NCI-H2081 treated with DMSO at 0.1 percent for 48 hours (cell line): ENCODE measurements around the gene PDE9A.

Source experiments
- DNase-seq: peaks from one replicate; lab custom pipeline; 2025; lab: John Stamatoyannopoulos, UW

The PDE9A gene

DNA sequence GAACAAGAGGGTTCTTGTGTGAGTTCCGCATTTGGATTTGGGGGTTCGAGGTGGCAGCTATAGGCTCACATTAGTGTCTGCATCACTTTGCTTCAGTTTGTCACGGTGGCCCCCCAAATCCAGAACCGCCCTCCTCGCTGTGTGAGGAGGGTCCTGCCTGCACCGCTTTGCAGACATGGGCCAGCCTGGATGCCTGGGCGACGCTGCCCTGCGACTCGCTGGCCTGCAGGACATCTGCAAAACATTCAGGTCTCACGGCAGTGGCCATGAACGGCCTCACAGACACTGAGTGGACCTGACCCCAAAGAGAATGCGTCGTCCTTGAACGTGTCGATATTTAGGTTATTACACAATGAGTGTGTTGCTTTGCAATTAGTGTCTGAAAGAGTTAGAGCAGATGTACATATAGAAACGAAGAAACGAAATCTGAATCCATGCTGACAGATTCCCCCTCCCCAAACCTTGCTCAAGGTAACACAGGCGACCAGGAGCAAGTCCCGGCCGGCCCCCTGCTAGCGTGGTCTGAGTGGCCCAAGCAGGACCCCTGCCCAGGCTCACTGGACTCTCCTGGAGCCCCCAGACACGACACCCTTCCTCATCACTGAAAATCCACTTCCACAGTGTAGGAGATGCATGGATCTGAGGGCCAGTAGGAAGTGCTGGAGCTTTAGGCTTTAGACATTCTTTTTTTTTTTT lies 20.4 kb downstream of the PDE9A start:
- no peak for DNase-seq

DNA sequence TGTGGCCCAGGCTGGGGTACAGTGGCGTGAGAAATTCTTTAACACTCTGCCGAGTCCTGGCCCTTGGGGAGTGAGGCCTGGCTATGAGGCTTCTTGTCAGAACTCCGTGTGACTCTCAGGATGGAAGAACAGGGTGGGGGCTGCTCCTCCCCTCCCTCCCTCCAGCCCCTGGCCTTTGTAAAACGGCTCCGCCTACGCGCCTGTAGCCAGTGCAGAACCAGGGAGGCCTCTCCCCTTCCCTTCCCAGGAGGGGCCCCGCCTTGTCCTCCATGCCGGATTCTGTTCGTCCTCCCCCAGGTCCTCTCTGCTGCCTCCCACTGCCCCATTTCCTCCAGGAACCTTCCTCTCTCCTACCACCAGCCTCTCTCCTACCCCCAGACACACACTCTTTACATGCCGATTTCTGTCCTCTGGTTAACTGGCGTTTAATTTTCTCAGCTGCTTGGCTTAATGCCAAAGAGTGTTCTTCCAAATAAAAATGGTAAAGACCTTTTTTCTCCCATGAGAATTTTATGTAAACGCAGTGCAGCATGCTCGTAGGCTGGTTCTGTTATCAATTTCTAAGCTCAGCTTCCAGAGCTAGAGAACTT lies 21.0 kb downstream of the PDE9A start:
- DNase-seq, result no peak

DNA sequence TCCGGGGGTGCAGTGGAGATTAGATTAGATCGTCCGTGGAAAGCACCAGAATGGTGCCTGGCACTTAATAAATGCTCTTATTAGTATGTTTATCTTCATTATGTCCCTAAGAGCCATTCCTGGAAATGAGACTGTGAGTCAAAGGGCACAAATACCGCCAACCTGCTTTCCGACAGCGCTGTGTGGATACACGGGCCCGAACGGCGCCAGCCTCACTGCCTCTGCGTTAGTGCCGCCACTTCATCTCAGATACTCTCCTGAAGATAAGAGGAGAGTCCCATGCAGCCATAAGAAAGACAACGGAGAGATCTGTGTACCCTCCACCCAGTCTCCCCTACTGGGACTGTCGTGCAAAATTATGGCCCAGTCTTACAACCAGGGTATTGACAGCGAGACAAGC lies 22.0 kb downstream of the PDE9A start:
- DNase-seq, result no peak

- DNase-seq, result no peak
Measured at GRCh38 chr21:42676808-42677207, 23.4 kb downstream of the PDE9A start.

DNA sequence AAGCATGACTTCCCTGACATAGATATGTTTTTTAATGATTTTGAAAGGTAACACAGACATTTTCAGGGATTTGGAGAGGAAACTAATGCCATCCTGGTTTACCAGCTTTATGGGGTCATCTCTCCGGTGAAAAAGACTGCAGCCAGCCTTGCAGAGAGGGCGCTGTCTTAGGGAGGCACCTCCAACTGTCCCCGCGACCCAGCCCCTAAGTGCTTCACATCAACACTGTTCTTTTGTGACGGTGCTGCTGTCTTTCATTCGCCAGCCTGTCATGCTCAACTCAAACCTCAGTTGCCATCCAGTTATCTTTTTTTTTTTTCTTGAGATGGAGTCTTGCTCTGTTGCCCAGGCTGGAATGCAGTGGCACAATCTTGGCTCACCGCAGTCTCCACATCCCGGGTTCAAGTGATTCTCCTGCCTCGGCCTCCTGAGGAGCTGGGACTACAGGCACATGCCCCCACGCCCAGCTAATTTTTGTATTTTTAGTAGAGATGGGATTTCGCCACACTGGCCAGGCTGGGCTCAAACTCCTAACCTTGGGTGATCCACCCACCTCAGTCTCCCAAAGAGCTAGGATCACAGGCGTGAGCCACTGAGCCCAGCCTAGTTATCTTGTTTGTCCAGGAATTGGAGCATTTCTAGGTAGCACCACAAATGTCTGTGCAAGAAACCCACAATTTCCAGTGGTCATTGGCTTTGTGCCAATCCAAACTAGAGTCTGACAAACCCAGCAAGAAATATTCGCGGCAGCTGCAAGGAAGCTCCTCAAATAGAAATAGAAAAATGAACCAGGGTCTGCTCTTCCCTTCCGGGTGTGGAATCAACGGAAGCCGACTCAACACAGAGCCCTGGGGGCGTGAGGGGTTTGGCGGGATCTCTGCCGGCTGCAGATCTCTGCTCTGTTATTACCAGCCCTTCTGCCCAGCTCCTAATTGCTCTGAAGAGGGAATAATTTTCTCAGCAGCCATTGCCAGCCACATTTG lies 24.2 kb downstream of the PDE9A start:
- DNase-seq, result peak; percentile 48

DNA sequence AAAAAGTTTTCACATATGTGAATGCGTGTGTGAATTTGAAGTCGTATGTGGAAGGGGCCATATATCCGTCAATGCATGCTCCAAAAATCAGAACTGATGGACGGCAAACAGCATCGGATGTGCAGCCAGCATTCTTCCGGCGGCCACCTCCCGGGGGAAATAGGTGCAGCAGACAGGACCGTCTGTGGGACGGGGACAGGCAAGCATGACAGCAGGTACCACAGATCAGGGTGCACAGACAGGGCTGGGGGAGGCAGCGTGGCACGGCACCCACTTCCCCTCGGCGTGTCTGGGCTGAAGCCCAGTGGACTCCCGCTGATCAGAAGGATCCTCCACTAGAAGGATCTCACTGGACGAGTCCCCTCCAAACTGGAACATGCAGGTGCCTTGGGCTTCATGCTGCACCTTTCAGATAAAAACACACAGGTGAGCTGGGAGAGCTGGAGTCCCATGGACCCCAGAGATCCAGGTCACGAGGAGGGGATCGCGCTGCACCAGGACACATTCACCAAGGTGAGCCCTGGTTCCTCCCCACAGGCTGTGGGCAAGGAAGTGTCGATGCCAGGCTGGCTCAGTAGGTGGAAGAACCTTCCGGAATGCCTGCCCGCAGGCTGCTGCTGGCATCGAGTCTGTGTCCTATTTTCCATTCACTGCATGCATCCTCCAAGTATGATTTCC lies 25.3 kb downstream of the PDE9A start:
- DNase-seq, result no peak

DNA sequence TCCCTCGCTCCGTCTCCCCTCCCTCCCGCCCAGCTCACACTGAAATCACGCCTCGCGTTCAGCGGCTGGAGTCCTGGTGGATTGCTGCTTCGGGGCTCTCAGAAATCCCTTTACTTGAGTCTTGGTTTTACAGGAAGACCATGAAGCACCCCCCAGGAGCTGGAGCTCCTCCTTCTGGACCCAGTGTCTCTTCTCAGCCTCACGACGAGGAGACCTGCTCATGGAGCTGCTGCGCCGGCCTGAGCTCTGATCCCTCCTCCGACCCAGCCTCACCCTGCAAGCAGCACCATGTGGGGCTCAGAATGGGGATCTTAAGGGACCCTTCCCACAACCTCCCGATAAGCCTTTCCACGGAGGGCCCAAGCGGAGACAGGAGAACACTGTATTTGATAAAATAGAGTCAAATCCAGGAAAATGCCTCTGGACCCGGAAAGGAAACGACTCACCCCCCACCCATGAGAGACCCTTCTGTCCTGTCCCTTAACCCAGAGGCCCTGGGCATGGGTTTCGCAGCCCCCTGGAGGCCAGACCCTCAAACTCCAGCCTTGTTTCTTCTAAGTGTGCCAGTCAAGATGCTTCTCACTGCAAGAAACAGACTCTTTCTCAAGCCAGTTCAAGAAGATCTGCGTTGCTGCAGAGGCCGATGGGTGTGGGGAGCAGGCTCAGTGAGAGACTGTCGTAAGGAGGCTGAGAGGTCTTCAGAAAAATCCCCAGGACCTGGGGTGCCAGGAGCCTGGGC lies 26.1 kb downstream of the PDE9A start:
- no peak for DNase-seq

DNA sequence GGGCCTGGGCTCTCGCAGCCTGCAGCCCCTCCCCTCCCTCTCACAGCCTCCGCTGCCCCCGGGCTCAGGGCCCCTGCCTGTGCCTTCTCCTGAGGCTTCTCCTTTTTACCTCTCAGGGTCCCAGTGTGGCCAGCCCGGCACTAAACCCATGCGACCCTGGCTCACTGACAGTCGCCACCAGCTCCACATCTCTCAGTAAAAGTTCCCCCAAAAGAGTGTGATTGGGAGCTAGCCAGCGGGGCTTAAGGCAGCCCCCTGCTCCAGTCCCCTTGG lies 26.6 kb downstream of the PDE9A start:
- DNase-seq, result no peak

- DNase-seq, result no peak
Measured at GRCh38 chr21:42680429-42680828, 27.0 kb downstream of the PDE9A start.

GRCh38 chr21:42681296-42682206 lies 28.1 kb downstream of the PDE9A start:
- no peak for DNase-seq

DNA sequence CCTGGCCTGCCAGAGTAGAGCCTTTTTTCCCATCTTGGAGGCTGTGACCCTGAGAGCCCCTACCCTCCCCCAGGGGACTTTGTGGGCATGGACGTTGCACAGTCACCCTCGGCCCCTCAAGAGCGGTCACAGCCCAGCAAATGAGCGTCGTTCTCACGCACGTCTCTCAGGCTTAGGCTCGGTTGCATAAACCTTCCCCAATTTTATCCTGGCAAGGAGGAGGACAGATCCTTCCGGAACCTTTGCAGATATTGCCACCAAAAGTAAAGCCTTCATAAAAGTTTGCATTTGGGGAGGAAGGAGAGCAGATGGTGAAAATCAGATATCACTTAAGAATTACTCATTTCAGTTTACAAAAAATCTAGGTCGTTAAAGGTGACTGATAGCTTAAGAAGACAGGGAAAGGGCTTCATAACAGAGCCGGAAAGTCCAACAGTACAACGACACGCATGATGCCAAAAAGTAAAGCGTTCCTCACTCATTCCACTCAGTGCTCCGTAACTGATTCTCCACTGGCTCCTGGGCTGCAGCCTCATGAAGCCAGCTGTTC lies 29.3 kb downstream of the PDE9A start:
- DNase-seq, result no peak

- DNase-seq, result no peak
Measured at GRCh38 chr21:42683371-42684108, 30.1 kb downstream of the PDE9A start.

GRCh38 chr21:42684109-42684916 lies 30.9 kb downstream of the PDE9A start:
- no peak for DNase-seq

GRCh38 chr21:42685036-42685435 lies 31.6 kb downstream of the PDE9A start:
- DNase-seq, result no peak

DNA sequence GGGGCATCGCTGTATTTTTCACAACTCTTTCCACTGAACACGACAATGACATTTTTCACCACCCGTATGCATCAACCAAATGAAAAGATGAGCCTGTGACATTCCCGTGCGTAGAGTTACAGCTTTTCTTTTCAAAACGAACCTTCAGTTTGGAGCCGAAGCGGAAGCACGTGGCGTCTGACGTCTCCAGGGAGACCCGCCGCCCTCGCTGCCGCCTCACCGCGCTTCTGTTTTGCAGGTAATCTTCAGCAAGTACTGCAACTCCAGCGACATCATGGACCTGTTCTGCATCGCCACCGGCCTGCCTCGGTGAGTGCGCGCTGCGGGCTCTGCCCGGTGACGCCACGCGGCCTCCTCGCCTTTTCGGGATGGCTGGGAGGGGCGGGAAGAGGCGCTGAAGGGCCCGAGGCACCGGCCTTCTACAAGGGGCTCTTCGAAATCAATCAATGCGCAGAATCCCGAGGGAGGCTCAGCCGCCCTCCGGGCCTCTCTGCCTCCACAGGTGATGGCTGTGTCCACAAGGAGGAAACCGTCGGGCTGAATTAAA lies 32.6 kb downstream of the PDE9A start:
- DNase-seq, result no peak

DNA sequence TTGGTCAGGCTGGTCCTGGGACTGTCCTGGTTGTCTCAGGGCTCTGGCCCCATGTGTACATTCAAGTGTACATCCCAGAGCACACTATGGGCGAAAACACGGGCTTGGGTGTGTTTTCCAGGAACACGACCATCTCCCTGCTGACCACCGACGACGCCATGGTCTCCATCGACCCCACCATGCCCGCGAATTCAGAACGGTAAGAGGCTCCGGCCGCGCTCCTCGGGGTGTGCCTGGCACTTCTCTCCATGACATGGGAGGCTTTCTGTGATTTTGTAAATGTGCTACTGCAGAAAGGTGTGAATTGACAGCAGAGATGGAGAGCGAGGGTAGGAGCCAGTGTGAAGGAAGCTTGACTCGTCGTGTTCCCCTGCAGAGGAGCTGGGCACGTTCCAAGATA lies 34.4 kb downstream of the PDE9A start:
- DNase-seq, result no peak

GRCh38 chr21:42688226-42688840 lies 34.9 kb downstream of the PDE9A start:
- DNase-seq, result no peak

- no peak for DNase-seq
Measured at GRCh38 chr21:42688841-42689371, 35.5 kb downstream of the PDE9A start.
